ENCODE measurements around the gene NCMAP. TPM values are rescaled to one million over a fixed set of nuclear protein-coding genes. Genes with fewer than 3 reads are reported as not detected.

NCMAP gene
- total RNA-seq, 1 experiment from 2014 or later = 0.33 TPM

DNA sequence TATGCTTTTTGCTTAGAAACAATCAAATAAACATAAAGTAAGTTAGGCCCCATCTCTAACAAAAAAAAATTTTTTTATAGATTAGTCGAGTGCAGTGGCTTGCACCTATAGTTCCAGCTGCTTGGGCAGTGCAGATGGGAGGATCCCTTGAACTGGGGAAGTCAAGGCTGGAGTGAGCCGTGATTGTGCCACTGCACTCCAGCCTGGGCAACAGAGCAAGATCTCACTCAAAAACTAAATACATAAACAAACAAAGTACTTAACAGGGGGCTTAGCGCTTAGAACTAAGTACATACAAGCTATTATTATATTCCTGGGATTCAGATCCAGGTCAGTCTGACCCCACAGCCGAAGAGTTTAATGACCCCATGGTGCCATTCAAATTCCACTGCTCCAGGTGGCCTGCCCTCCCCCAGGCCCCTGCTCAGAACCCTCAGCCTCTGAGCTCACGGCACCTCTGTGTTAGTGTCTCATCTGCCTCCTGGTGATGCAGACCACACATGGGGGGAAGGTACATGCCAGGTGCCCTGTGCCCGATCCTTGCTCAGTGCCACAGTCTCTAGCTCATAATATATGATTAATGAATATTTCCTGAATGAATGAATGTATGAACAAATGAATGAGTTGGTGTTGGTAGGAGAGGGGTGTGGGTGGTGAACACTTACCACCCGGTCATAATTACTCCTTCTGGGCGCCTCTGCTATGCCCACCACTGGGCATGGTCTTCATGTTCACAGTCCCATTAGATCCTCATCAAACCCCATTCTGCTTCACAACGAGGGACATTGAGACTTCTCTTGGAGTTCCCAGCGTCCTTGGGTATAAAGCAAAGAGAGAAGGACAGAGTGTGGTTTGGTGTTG, 14.6 kb downstream of the NCMAP start:
- Histone ChIP-seq H3K4me1 (ENCODE audit: control insufficient read depth, insufficient read depth, low read length) (peaks cover 10% of the 10 kb centered on the region), H3K4me3 (ENCODE audit: low read depth in 2 of 2, low read length in 2 of 2) (no peak overlapping the region), H3K27ac (ENCODE audit: low read length) (no peak overlapping the region), H3K27me3 (ENCODE audit: control insufficient read depth, insufficient read depth, low read length) (no peaks in the 10 kb centered on the region), H3K36me3 (ENCODE audit: control insufficient read depth, insufficient read depth, low read length) (no peaks in the 10 kb centered on the region), H3K9me3 (ENCODE audit: control insufficient read depth, insufficient read depth, low read depth, low read length) (no peaks in the 10 kb centered on the region)
- ATAC-seq (no peak), DNase-seq (ENCODE audit: low read depth, low spot score) (no peak)
- CTCF ChIA-PET = interaction anchor here (0.6 kb wide), 2 partner anchors 68 to 99 kb away, joined by 3 to 6 read pairs; no protein-coding TSS in a partner anchor
- POLR2A ChIA-PET = no interaction called here
- TF ChIP-seq SIN3A (IDR thresholded peaks at IDR 0.05; ENCODE audit: borderline replicate concordance, insufficient read depth, low read depth, low read length) = no peak
- TF ChIP-seq REST (IDR thresholded peaks at IDR 0.05; ENCODE audit: insufficient read depth in 1 of 2, low read depth in 2 of 2, low read length in 1 of 2) = no peak
- TF ChIP-seq CTCF (IDR thresholded peaks at IDR 0.05) = no peak
- TF ChIP-seq POLR2AphosphoS5 (IDR thresholded peaks at IDR 0.05; ENCODE audit: low read depth, low read length) = no peak
- no peak for TF ChIP-seq TCF7L2 (IDR thresholded peaks at IDR 0.05; ENCODE audit: low read depth, low read length)
- intact Hi-C loops (cut with micrococcal nuclease; ENCODE audit: unreplicated experiment) (no loop called here), in situ Hi-C loops (cut with HindIII; ENCODE audit: low pct_unique_long_range_greater_than_20kb, low sequenced_read_pairs) (no loop called here)
- no TSS peak for BruUV-seq (replicated peaks)

GRCh38 chr1:24572301-24572700, 16.4 kb downstream of the NCMAP start:
- Histone ChIP-seq H3K9me3 (ENCODE audit: control insufficient read depth, insufficient read depth, low read depth, low read length) (no peaks in the 10 kb centered on the region), H3K4me1 (ENCODE audit: control insufficient read depth, insufficient read depth, low read length) (peaks cover 10% of the 10 kb centered on the region), H3K27me3 (ENCODE audit: control insufficient read depth, insufficient read depth, low read length) (no peaks in the 10 kb centered on the region), H3K36me3 (ENCODE audit: control insufficient read depth, insufficient read depth, low read length) (no peaks in the 10 kb centered on the region), H3K4me3 (ENCODE audit: low read depth in 2 of 2, low read length in 2 of 2) (no peak overlapping the region), H3K27ac (ENCODE audit: low read length) (no peak overlapping the region)
- intact Hi-C loops (cut with micrococcal nuclease; ENCODE audit: unreplicated experiment) (no loop called here), in situ Hi-C loops (cut with HindIII; ENCODE audit: low pct_unique_long_range_greater_than_20kb, low sequenced_read_pairs) (no loop called here)
- no TSS peak for BruUV-seq (replicated peaks)
- ChIA-PET CTCF (interaction anchor here (0.8 kb wide), 1 partner anchor 26 kb away, joined by 4 read pairs; no protein-coding TSS in a partner anchor), POLR2A (no interaction called here)
- TF ChIP-seq TCF7L2 (IDR thresholded peaks at IDR 0.05; ENCODE audit: low read depth, low read length) (no peak), REST (IDR thresholded peaks at IDR 0.05; ENCODE audit: insufficient read depth in 1 of 2, low read depth in 2 of 2, low read length in 1 of 2) (no peak), POLR2AphosphoS5 (IDR thresholded peaks at IDR 0.05; ENCODE audit: low read depth, low read length) (no peak), SIN3A (IDR thresholded peaks at IDR 0.05; ENCODE audit: borderline replicate concordance, insufficient read depth, low read depth, low read length) (no peak), CTCF (IDR thresholded peaks at IDR 0.05) (no peak)
- DNase-seq (ENCODE audit: low read depth, low spot score) = no peak
- no peak for ATAC-seq

Data from Panc1 (cell line).